GM12892 (cell line): Measurements from ENCODE around the gene DEFB132.
"Not testable (repeated sequence)": the region's sequence is repeated elsewhere in the genome, so short reads cannot be mapped to it uniquely, and the experiment has no call there.

ENCODE experiments used
- POLR2A ChIP-seq: IDR thresholded peaks from 2 replicates; pipeline ENCODE4 v1.6.1; 2011; ENCODE audit warnings: low read depth, low read length, control low read depth
- POLR2AphosphoS5 ChIP-seq: IDR thresholded peaks from 2 replicates; pipeline ENCODE4 v1.6.1; 2011; ENCODE audit warnings: low read depth, low read length, control low read depth
- TAF1 ChIP-seq: IDR thresholded peaks from 2 replicates; pipeline ENCODE4 v1.6.1; 2011; ENCODE audit warnings: low read depth, mild to moderate bottlenecking, control low read depth, low read length, borderline replicate concordance

GRCh38 chr20:253447-253846 is 4.1 kb upstream of the DEFB132 start:
- TF ChIP-seq POLR2A, POLR2AphosphoS5, TAF1: not testable (repeated sequence)
